ENCODE data around the gene PDGFRB.
A peak's percentile ranks its signal among the peaks of the same experiment; 100 is the strongest.

Gene PDGFRB

GRCh38 chr5:150068071-150068470, 87.6 kb downstream of the PDGFRB start:
- DNase-seq = no peak
- in situ Hi-C loops (cut with HindIII; ENCODE audit: low pct_ligation_motif_present, low sequenced_read_pairs) = no loop called here
- H3K4me3 ChIP-seq (ENCODE audit: low read depth, low read length) = no peak overlapping the region
- H3K36me3 ChIP-seq (replicated peaks) = no peaks in the 10 kb centered on the region
- TF ChIP-seq CTCF (IDR thresholded peaks at IDR 0.05; ENCODE audit: low read depth, low read length, missing control alignments) = no peak
- no peaks in the 10 kb centered on the region for H3K27me3 ChIP-seq (replicated peaks)
- no peak overlapping the region for H3K27ac ChIP-seq

GRCh38 chr5:150067405-150067960, 88.2 kb downstream of the PDGFRB start:
- no peaks in the 10 kb centered on the region for H3K36me3 ChIP-seq (replicated peaks)
- H3K4me3 ChIP-seq (ENCODE audit: low read depth, low read length) = no peak overlapping the region
- TF ChIP-seq CTCF (IDR thresholded peaks at IDR 0.05; ENCODE audit: low read depth, low read length, missing control alignments) = no peak
- H3K27ac ChIP-seq = no peak overlapping the region
- no peaks in the 10 kb centered on the region for H3K27me3 ChIP-seq (replicated peaks)
- no peak for DNase-seq
- in situ Hi-C loops (cut with HindIII; ENCODE audit: low pct_ligation_motif_present, low sequenced_read_pairs) = no loop called here

GRCh38 chr5:150066901-150067396, 88.7 kb downstream of the PDGFRB start:
- in situ Hi-C loops (cut with HindIII; ENCODE audit: low pct_ligation_motif_present, low sequenced_read_pairs) = no loop called here
- peak; percentile 50 for DNase-seq
- Histone ChIP-seq H3K27ac (no peak overlapping the region), H3K36me3 (replicated peaks) (no peaks in the 10 kb centered on the region), H3K4me3 (ENCODE audit: low read depth, low read length) (no peak overlapping the region), H3K27me3 (replicated peaks) (no peaks in the 10 kb centered on the region)
- TF ChIP-seq CTCF (IDR thresholded peaks at IDR 0.05; ENCODE audit: low read depth, low read length, missing control alignments) = no peak

GRCh38 chr5:150066436-150066835, 89.2 kb downstream of the PDGFRB start:
- in situ Hi-C loops (cut with HindIII; ENCODE audit: low pct_ligation_motif_present, low sequenced_read_pairs) = no loop called here
- H3K36me3 ChIP-seq (replicated peaks) = no peaks in the 10 kb centered on the region
- H3K27me3 ChIP-seq (replicated peaks) = no peaks in the 10 kb centered on the region
- no peak overlapping the region for H3K4me3 ChIP-seq (ENCODE audit: low read depth, low read length)
- TF ChIP-seq CTCF (IDR thresholded peaks at IDR 0.05; ENCODE audit: low read depth, low read length, missing control alignments) = no peak
- no peak overlapping the region for H3K27ac ChIP-seq
- no peak for DNase-seq

- in situ Hi-C loops (cut with HindIII; ENCODE audit: low pct_ligation_motif_present, low sequenced_read_pairs) = no loop called here
- no peaks in the 10 kb centered on the region for H3K27me3 ChIP-seq (replicated peaks)
- DNase-seq = peak; percentile 33
- H3K4me3 ChIP-seq (ENCODE audit: low read depth, low read length) = no peak overlapping the region
- peak overlapping the region; percentile 16 for H3K27ac ChIP-seq
- no peaks in the 10 kb centered on the region for H3K36me3 ChIP-seq (replicated peaks)
- TF ChIP-seq CTCF (IDR thresholded peaks at IDR 0.05; ENCODE audit: low read depth, low read length, missing control alignments) = no peak
Observed at GRCh38 chr5:150065886-150066285, 89.8 kb downstream of the PDGFRB start.

GRCh38 chr5:150065346-150065745, 90.3 kb downstream of the PDGFRB start:
- peak overlapping the region; percentile 16 for H3K27ac ChIP-seq
- in situ Hi-C loops (cut with HindIII; ENCODE audit: low pct_ligation_motif_present, low sequenced_read_pairs) = no loop called here
- peak; percentile 47 for DNase-seq
- no peaks in the 10 kb centered on the region for H3K36me3 ChIP-seq (replicated peaks)
- H3K27me3 ChIP-seq (replicated peaks) = no peaks in the 10 kb centered on the region
- no peak overlapping the region for H3K4me3 ChIP-seq (ENCODE audit: low read depth, low read length)
- peak; percentile 24 for TF ChIP-seq CTCF (IDR thresholded peaks at IDR 0.05; ENCODE audit: low read depth, low read length, missing control alignments)

All from brain microvascular endothelial cell (primary cell).